ENCODE results near the gene C11orf98.
"Not testable (repeated sequence)": the region's sequence is repeated elsewhere in the genome, so short reads cannot be mapped to it uniquely, and the experiment has no call there.

Gene C11orf98

DNA sequence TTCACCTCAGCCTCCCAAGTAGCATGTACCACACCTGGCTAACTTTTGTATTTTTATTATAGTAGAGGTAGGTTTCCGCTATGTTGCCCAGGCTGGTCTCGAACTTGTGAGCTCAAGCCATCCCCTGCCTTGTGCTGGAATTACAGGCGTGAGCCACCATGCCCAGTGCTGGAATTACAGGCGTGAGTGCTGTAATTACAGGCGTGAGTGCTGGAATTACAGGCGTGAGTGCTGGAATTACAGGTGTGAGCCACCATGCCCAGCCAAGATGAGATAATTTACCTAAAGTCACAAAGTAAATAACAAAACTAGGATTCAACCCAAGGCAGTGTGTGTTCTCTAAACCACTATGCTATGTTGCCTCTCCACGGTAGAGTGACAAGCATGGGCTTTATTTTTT lies 17.5 kb upstream of the C11orf98 start:
- Histone ChIP-seq H3K27ac (ENCODE audit: insufficient read depth, low read depth, low read length, poor library complexity, severe bottlenecking) (no peak overlapping the region), H3K27me3 (ENCODE audit: control insufficient read depth, insufficient read depth, low read length, poor library complexity, severe bottlenecking) (no peaks in the 10 kb centered on the region), H3K36me3 (ENCODE audit: control insufficient read depth, insufficient read depth, low read length) (peaks cover 6% of the 10 kb centered on the region), H3K9me3 (ENCODE audit: control insufficient read depth, low read length) (no peaks in the 10 kb centered on the region), H3K4me1 (ENCODE audit: control insufficient read depth, insufficient read depth, low read length) (peaks cover 8% of the 10 kb centered on the region), H3K4me3 (ENCODE audit: insufficient read depth, low read depth, low read length) (no peak overlapping the region)
- WGBS, 2 experiments: 90 to 92% methylated on average over 6 of the region's 7 CpGs

DNA sequence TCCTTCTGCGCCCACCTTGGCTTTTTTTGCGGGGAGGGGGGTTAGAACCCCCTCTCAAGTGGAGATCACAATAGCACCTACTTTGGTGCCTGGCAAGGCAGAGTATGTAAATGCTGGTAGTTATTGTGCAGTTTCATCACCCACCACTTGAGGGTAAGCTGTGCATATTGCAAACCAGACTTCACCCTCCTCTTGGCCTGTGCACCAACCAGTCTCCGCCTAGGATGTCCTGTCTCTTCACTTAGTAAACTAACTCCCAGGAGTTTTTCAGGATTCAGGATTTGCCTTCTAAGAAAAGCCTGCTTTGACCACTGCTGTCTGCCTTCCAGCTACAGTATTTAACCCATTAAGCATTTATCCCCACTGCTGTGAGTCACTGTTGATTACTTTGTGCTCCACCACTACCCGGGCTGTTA lies 15.8 kb upstream of the C11orf98 start:
- Histone ChIP-seq H3K4me3 (ENCODE audit: insufficient read depth, low read depth, low read length) (no peak overlapping the region), H3K27me3 (ENCODE audit: control insufficient read depth, insufficient read depth, low read length, poor library complexity, severe bottlenecking) (no peaks in the 10 kb centered on the region), H3K9me3 (ENCODE audit: control insufficient read depth, low read length) (no peaks in the 10 kb centered on the region), H3K27ac (ENCODE audit: insufficient read depth, low read depth, low read length, poor library complexity, severe bottlenecking) (no peak overlapping the region), H3K36me3 (ENCODE audit: control insufficient read depth, insufficient read depth, low read length) (peaks cover 9% of the 10 kb centered on the region), H3K4me1 (ENCODE audit: control insufficient read depth, insufficient read depth, low read length) (peaks cover 11% of the 10 kb centered on the region)
- WGBS, 2 experiments: 86 to 89% methylated on average over 3 to 4 of the region's 4 CpGs

- Histone ChIP-seq H3K4me1 (ENCODE audit: control insufficient read depth, insufficient read depth, low read length) (peaks cover 11% of the 10 kb centered on the region), H3K27me3 (ENCODE audit: control insufficient read depth, insufficient read depth, low read length, poor library complexity, severe bottlenecking) (no peaks in the 10 kb centered on the region), H3K27ac (ENCODE audit: insufficient read depth, low read depth, low read length, poor library complexity, severe bottlenecking) (peak within 1 kb of the TSS; percentile 56), H3K4me3 (ENCODE audit: insufficient read depth, low read depth, low read length) (peak within 1 kb of the TSS; percentile 99), H3K9me3 (ENCODE audit: control insufficient read depth, low read length) (no peaks in the 10 kb centered on the region), H3K36me3 (ENCODE audit: control insufficient read depth, insufficient read depth, low read length) (peaks cover 12% of the 10 kb centered on the region)
- WGBS, 2 experiments: 11 to 12% methylated on average over 55 of the region's 55 CpGs
Observed at GRCh38 chr11:62678770-62679696, 14.0 kb upstream of the C11orf98 start, which contains the start of gene UBXN1. UBXN1 (minus strand) TSS chr11:62679073; CDS start chr11:62678923, 150 bp downstream.

DNA sequence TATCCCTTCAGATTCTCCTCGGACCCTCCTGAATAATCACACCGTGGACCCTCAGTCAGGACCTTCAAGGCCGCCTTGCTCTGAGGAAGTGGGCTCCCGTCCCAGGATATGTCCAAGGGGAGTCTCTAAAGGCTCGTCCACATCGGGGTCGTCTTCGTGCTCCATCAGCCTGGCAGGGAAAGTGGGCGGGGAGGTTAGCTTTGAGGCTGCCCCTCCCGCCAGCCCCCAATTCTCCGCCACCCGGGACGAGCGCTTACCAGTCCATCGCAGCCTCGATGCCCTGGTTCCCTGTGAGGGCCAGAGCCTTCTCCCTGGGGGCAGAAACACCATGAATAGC lies 13.4 kb upstream of the C11orf98 start:
- no peaks in the 10 kb centered on the region for H3K27me3 ChIP-seq (ENCODE audit: control insufficient read depth, insufficient read depth, low read length, poor library complexity, severe bottlenecking)
- H3K4me3 ChIP-seq (ENCODE audit: insufficient read depth, low read depth, low read length): peak overlapping the region; percentile 99
- peak overlapping the region; percentile 50 for H3K27ac ChIP-seq (ENCODE audit: insufficient read depth, low read depth, low read length, poor library complexity, severe bottlenecking)
- peaks cover 12% of the 10 kb centered on the region for H3K36me3 ChIP-seq (ENCODE audit: control insufficient read depth, insufficient read depth, low read length)
- H3K4me1 ChIP-seq (ENCODE audit: control insufficient read depth, insufficient read depth, low read length): peaks cover 11% of the 10 kb centered on the region
- 7 to 10% methylated on average over 16 of the region's 16 CpGs for WGBS, 2 experiments
- H3K9me3 ChIP-seq (ENCODE audit: control insufficient read depth, low read length): no peaks in the 10 kb centered on the region

GRCh38 chr11:62677714-62678113 lies 12.7 kb upstream of the C11orf98 start:
- no peaks in the 10 kb centered on the region for H3K9me3 ChIP-seq (ENCODE audit: control insufficient read depth, low read length)
- peaks cover 12% of the 10 kb centered on the region for H3K36me3 ChIP-seq (ENCODE audit: control insufficient read depth, insufficient read depth, low read length)
- no peaks in the 10 kb centered on the region for H3K27me3 ChIP-seq (ENCODE audit: control insufficient read depth, insufficient read depth, low read length, poor library complexity, severe bottlenecking)
- 92 to 94% methylated on average over 15 of the region's 15 CpGs for WGBS, 2 experiments
- H3K4me1 ChIP-seq (ENCODE audit: control insufficient read depth, insufficient read depth, low read length): peaks cover 11% of the 10 kb centered on the region
- peak overlapping the region; percentile 99 for H3K4me3 ChIP-seq (ENCODE audit: insufficient read depth, low read depth, low read length)
- no peak overlapping the region for H3K27ac ChIP-seq (ENCODE audit: insufficient read depth, low read depth, low read length, poor library complexity, severe bottlenecking)

DNA sequence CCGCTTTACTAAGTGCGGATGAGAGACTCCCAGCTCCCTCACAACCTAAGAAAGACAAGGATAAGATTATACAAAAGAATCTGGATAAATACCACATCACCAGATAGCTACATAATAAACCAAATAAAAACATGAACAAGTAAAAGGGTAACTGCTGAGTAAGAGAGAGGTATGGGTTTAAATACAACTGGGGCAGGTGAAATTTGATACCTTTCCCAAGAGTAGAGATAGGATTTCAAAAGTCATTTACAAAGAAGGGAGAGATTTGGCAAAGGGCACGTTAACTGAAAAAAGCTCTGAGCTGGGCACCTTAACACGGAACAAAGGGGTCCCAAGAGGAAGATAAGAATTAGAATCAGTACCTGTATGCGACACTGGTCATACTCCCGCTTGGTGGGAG lies 12.1 kb upstream of the C11orf98 start:
- H3K4me1 ChIP-seq (ENCODE audit: control insufficient read depth, insufficient read depth, low read length): peaks cover 11% of the 10 kb centered on the region
- 89 to 93% methylated on average over 6 of the region's 6 CpGs for WGBS, 2 experiments
- H3K27me3 ChIP-seq (ENCODE audit: control insufficient read depth, insufficient read depth, low read length, poor library complexity, severe bottlenecking): no peaks in the 10 kb centered on the region
- no peak overlapping the region for H3K27ac ChIP-seq (ENCODE audit: insufficient read depth, low read depth, low read length, poor library complexity, severe bottlenecking)
- no peak overlapping the region for H3K4me3 ChIP-seq (ENCODE audit: insufficient read depth, low read depth, low read length)
- no peaks in the 10 kb centered on the region for H3K9me3 ChIP-seq (ENCODE audit: control insufficient read depth, low read length)
- peaks cover 12% of the 10 kb centered on the region for H3K36me3 ChIP-seq (ENCODE audit: control insufficient read depth, insufficient read depth, low read length)

- Histone ChIP-seq H3K27ac (ENCODE audit: insufficient read depth, low read depth, low read length, poor library complexity, severe bottlenecking) (no peak overlapping the region), H3K36me3 (ENCODE audit: control insufficient read depth, insufficient read depth, low read length) (peaks cover 12% of the 10 kb centered on the region), H3K9me3 (ENCODE audit: control insufficient read depth, low read length) (no peaks in the 10 kb centered on the region), H3K4me1 (ENCODE audit: control insufficient read depth, insufficient read depth, low read length) (peaks cover 11% of the 10 kb centered on the region), H3K4me3 (ENCODE audit: insufficient read depth, low read depth, low read length) (no peak overlapping the region), H3K27me3 (ENCODE audit: control insufficient read depth, insufficient read depth, low read length, poor library complexity, severe bottlenecking) (no peaks in the 10 kb centered on the region)
- WGBS, 2 experiments: 89 to 91% methylated on average over 6 of the region's 6 CpGs
Observed at GRCh38 chr11:62676698-62677097, 11.7 kb upstream of the C11orf98 start.

GRCh38 chr11:62675415-62675814 lies 10.4 kb upstream of the C11orf98 start:
- 96% methylated on average over 10 of the region's 10 CpGs for WGBS, 2 experiments
- Histone ChIP-seq H3K4me1 (ENCODE audit: control insufficient read depth, insufficient read depth, low read length) (peaks cover 11% of the 10 kb centered on the region), H3K36me3 (ENCODE audit: control insufficient read depth, insufficient read depth, low read length) (peaks cover 12% of the 10 kb centered on the region)
- H3K27ac ChIP-seq (ENCODE audit: insufficient read depth, low read depth, low read length, poor library complexity, severe bottlenecking); H3K27me3 ChIP-seq (ENCODE audit: control insufficient read depth, insufficient read depth, low read length, poor library complexity, severe bottlenecking); H3K4me3 ChIP-seq (ENCODE audit: insufficient read depth, low read depth, low read length); H3K9me3 ChIP-seq (ENCODE audit: control insufficient read depth, low read length): not testable (repeated sequence)

- Histone ChIP-seq H3K36me3 (ENCODE audit: control insufficient read depth, insufficient read depth, low read length) (peaks cover 12% of the 10 kb centered on the region), H3K27me3 (ENCODE audit: control insufficient read depth, insufficient read depth, low read length, poor library complexity, severe bottlenecking) (no peaks in the 10 kb centered on the region), H3K27ac (ENCODE audit: insufficient read depth, low read depth, low read length, poor library complexity, severe bottlenecking) (no peak overlapping the region), H3K4me3 (ENCODE audit: insufficient read depth, low read depth, low read length) (peak overlapping the region; percentile 4), H3K9me3 (ENCODE audit: control insufficient read depth, low read length) (no peaks in the 10 kb centered on the region), H3K4me1 (ENCODE audit: control insufficient read depth, insufficient read depth, low read length) (peaks cover 10% of the 10 kb centered on the region)
- WGBS, 2 experiments: 97 to 98% methylated on average over 2 of the region's 2 CpGs
Observed at GRCh38 chr11:62673196-62673525, 8.2 kb upstream of the C11orf98 start.

GRCh38 chr11:62671608-62672389 lies 6.8 kb upstream of the C11orf98 start, which contains the start of the genes LBHD1 and UQCC3:
LBHD1 (minus strand) TSS chr11:62672267; CDS start chr11:62670031, 2,236 bp downstream.
UQCC3 (plus strand) TSS chr11:62671673; CDS start chr11:62671746, 73 bp downstream.
- no peaks in the 10 kb centered on the region for H3K27me3 ChIP-seq (ENCODE audit: control insufficient read depth, insufficient read depth, low read length, poor library complexity, severe bottlenecking)
- H3K4me1 ChIP-seq (ENCODE audit: control insufficient read depth, insufficient read depth, low read length): peaks cover 7% of the 10 kb centered on the region
- peak within 1 kb of the TSS; percentile 75 for H3K27ac ChIP-seq (ENCODE audit: insufficient read depth, low read depth, low read length, poor library complexity, severe bottlenecking)
- no peaks in the 10 kb centered on the region for H3K9me3 ChIP-seq (ENCODE audit: control insufficient read depth, low read length)
- peak within 1 kb of the TSS; percentile 88 for H3K4me3 ChIP-seq (ENCODE audit: insufficient read depth, low read depth, low read length)
- WGBS, 2 experiments: 1% methylated on average over 59 of the region's 59 CpGs
- peaks cover 8% of the 10 kb centered on the region for H3K36me3 ChIP-seq (ENCODE audit: control insufficient read depth, insufficient read depth, low read length)

All from ectodermal cell (in vitro differentiated cells).